ENCODE data around the gene PDX1.

PDX1 gene

GRCh38 chr13:27919934-27920676 is at the start of gene PDX1:
Gene PDX1 (plus strand): TSS chr13:27920000. CDS start chr13:27920139, 139 bp downstream.
- no peak for TF ChIP-seq YY1 (IDR thresholded peaks at IDR 0.05; ENCODE audit: low read depth)
- peak; percentile 50 for TF ChIP-seq MAX (IDR thresholded peaks at IDR 0.05)

- TF ChIP-seq TEAD4 (IDR thresholded peaks at IDR 0.05) (no peak), CREB1 (IDR thresholded peaks at IDR 0.05; ENCODE audit: low read depth) (no peak), USF1 (IDR thresholded peaks at IDR 0.05) (no peak), RAD21 (IDR thresholded peaks at IDR 0.05; ENCODE audit: low read depth) (no peak), CEBPB (IDR thresholded peaks at IDR 0.05) (no peak)
- TF ChIP-seq, protein P1, sequence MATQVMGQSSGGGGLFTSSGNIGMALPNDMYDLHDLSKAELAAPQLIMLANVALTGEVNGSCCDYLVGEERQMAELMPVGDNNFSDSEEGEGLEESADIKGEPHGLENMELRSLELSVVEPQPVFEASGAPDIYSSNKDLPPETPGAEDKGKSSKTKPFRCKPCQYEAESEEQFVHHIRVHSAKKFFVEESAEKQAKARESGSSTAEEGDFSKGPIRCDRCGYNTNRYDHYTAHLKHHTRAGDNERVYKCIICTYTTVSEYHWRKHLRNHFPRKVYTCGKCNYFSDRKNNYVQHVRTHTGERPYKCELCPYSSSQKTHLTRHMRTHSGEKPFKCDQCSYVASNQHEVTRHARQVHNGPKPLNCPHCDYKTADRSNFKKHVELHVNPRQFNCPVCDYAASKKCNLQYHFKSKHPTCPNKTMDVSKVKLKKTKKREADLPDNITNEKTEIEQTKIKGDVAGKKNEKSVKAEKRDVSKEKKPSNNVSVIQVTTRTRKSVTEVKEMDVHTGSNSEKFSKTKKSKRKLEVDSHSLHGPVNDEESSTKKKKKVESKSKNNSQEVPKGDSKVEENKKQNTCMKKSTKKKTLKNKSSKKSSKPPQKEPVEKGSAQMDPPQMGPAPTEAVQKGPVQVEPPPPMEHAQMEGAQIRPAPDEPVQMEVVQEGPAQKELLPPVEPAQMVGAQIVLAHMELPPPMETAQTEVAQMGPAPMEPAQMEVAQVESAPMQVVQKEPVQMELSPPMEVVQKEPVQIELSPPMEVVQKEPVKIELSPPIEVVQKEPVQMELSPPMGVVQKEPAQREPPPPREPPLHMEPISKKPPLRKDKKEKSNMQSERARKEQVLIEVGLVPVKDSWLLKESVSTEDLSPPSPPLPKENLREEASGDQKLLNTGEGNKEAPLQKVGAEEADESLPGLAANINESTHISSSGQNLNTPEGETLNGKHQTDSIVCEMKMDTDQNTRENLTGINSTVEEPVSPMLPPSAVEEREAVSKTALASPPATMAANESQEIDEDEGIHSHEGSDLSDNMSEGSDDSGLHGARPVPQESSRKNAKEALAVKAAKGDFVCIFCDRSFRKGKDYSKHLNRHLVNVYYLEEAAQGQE (IDR thresholded peaks at IDR 0.05; ENCODE audit: low read depth), result no peak
These were observed 41.5 kb upstream of the PDX1 start for GRCh38 chr13:27878274-27878673.

- TF ChIP-seq TEAD4 (IDR thresholded peaks at IDR 0.05) (no peak), TAF1 (IDR thresholded peaks at IDR 0.05; ENCODE audit: low read depth) (no peak), ZBTB7A (IDR thresholded peaks at IDR 0.05; ENCODE audit: low read depth) (no peak), MAX (IDR thresholded peaks at IDR 0.05) (no peak), CEBPB (IDR thresholded peaks at IDR 0.05) (no peak), TCF12 (IDR thresholded peaks at IDR 0.05; ENCODE audit: low read depth) (no peak), YY1 (IDR thresholded peaks at IDR 0.05; ENCODE audit: low read depth) (no peak), CREB1 (IDR thresholded peaks at IDR 0.05; ENCODE audit: low read depth) (no peak), RAD21 (IDR thresholded peaks at IDR 0.05; ENCODE audit: low read depth) (no peak), EGR1 (IDR thresholded peaks at IDR 0.05) (no peak), FOXM1 (IDR thresholded peaks at IDR 0.05; ENCODE audit: borderline replicate concordance, low read depth) (no peak), NFIC (IDR thresholded peaks at IDR 0.05) (no peak), EP300 (IDR thresholded peaks at IDR 0.05; ENCODE audit: borderline replicate concordance) (no peak), USF1 (IDR thresholded peaks at IDR 0.05) (no peak)
- TF ChIP-seq, protein P1 (IDR thresholded peaks at IDR 0.05; ENCODE audit: low read depth), result no peak
These were observed 30.3 kb upstream of the PDX1 start for GRCh38 chr13:27889471-27889870.

- TF ChIP-seq RAD21 (IDR thresholded peaks at IDR 0.05; ENCODE audit: low read depth), result no peak
These were observed 23.1 kb upstream of the PDX1 start for GRCh38 chr13:27896726-27897125.

DNA sequence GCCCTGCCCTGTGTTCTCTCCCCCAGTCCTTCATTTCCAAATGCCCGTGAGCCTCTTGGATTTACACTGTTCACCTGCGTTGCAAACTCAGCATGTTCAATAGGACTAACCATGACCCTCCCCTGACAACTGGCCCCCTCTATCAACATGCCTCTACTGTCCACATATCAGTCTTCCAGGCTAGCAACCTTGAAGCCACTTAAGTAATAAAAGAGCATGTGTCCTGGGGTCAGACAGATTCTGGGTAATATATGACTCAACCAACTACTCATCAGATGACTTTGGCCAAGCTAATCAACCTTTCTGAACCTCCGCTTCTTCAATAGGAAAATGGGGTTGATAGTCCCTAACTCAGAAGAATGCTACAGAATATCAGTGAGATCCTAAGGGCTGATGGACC is 15.1 kb upstream of the PDX1 start:
- TF ChIP-seq NFIC (IDR thresholded peaks at IDR 0.05) (no peak), EGR1 (IDR thresholded peaks at IDR 0.05) (no peak), RAD21 (IDR thresholded peaks at IDR 0.05; ENCODE audit: low read depth) (no peak), USF1 (IDR thresholded peaks at IDR 0.05) (no peak), TCF12 (IDR thresholded peaks at IDR 0.05; ENCODE audit: low read depth) (no peak), TEAD4 (IDR thresholded peaks at IDR 0.05) (no peak)

GRCh38 chr13:27905650-27906049 is 14.2 kb upstream of the PDX1 start:
- TF ChIP-seq YY1 (IDR thresholded peaks at IDR 0.05; ENCODE audit: low read depth) (no peak), FOXM1 (IDR thresholded peaks at IDR 0.05; ENCODE audit: borderline replicate concordance, low read depth) (no peak), TEAD4 (IDR thresholded peaks at IDR 0.05) (no peak), TCF12 (IDR thresholded peaks at IDR 0.05; ENCODE audit: low read depth) (no peak), ZBTB7A (IDR thresholded peaks at IDR 0.05; ENCODE audit: low read depth) (no peak), USF1 (IDR thresholded peaks at IDR 0.05) (no peak), MAX (IDR thresholded peaks at IDR 0.05) (no peak), CREB1 (IDR thresholded peaks at IDR 0.05; ENCODE audit: low read depth) (no peak), EGR1 (IDR thresholded peaks at IDR 0.05) (no peak)
- TF ChIP-seq, protein P1 (IDR thresholded peaks at IDR 0.05; ENCODE audit: low read depth), result no peak
